H1 (cell line): ENCODE measurements around the gene NOTCH4. TPM values are rescaled to one million over a fixed set of nuclear protein-coding genes. Genes with fewer than 3 reads are reported as not detected.
"Not testable (repeated sequence)": the region's sequence is repeated elsewhere in the genome, so short reads cannot be mapped to it uniquely, and the experiment has no call there.

ENCODE experiments used
- CTCF ChIA-PET: fragments of 300-600 bp; sonication (Branson Sonifier 250); formaldehyde crosslinking; loops from one replicate; lab custom pipeline; 2021; ENCODE audit not compliant: partially characterized antibody; lab: Charles Lee
- POLR2A ChIA-PET: fragments of 300-600 bp; sonication (Branson Sonifier 250); formaldehyde crosslinking; loops from one replicate; lab custom pipeline; 2021; ENCODE audit warnings: inconsistent platforms; ENCODE audit not compliant: partially characterized antibody; lab: Charles Lee
- DNase-seq, 2 experiments: peaks; one replicate each; pipeline versions ENCODE4 v3.0.0 to v3.0.0-alpha.2; 2010 to 2022; ENCODE audit warnings: low spot score in 2 of 2, low read depth in 1 of 2, mixed read lengths in 1 of 2
- FAIRE-seq: peaks from 2 replicates; lab custom pipeline; 2011; peaks lifted over from hg19 to GRCh38; lab: Jason Lieb, UNC
- H2AFZ ChIP-seq: 2 replicates; pipeline ENCODE4 v1.8.1; 2012; ENCODE audit warnings: low read length, inconsistent platforms
- H2AK5ac ChIP-seq: 2 replicates; pipeline ENCODE4 v1.6.1; 2013; ENCODE audit warnings: low read depth, low read length
- H2BK120ac ChIP-seq: replicated peaks from 2 replicates; pipeline ENCODE3; 2013; ENCODE audit warnings: low read depth, low read length, inconsistent platforms
- H2BK12ac ChIP-seq: 2 replicates; pipeline ENCODE4 v1.6.1; 2013; ENCODE audit warnings: low read depth, low read length
- H2BK15ac ChIP-seq: 2 replicates; pipeline ENCODE4 v1.6.1; 2013; ENCODE audit warnings: low read length
- H2BK20ac ChIP-seq: 2 replicates; pipeline ENCODE4 v1.6.1; 2013; ENCODE audit warnings: low read length
- H2BK5ac ChIP-seq: 2 replicates; pipeline ENCODE4 v1.6.1; 2013; ENCODE audit warnings: low read depth, low read length
- H3K14ac ChIP-seq: 2 replicates; pipeline ENCODE4 v1.6.1; 2013; ENCODE audit warnings: inconsistent platforms; ENCODE audit not compliant: insufficient read length
- H3K18ac ChIP-seq: 2 replicates; pipeline ENCODE4 v1.6.1; 2013; ENCODE audit warnings: low read length; ENCODE audit errors: extremely low read depth
- H3K23ac ChIP-seq: 2 replicates; pipeline ENCODE4 v1.6.1; 2013; ENCODE audit warnings: inconsistent platforms; ENCODE audit not compliant: insufficient read length
- H3K23me2 ChIP-seq: 2 replicates; pipeline ENCODE4 v1.6.1; 2013; ENCODE audit warnings: low read depth, low read length
- H3K27ac ChIP-seq: 2 replicates; pipeline ENCODE4 v1.6.1; 2011; ENCODE audit warnings: low read depth, low read length, inconsistent platforms
- H3K27me3 ChIP-seq, 4 experiments: replicated peaks in 1 of 4; 1 replicate in 1 of 4; 2 replicates in 3 of 4; pipeline versions ENCODE4 v1.6.1 to v1.8.1; 2011 to 2013; ENCODE audit warnings: low read length in 3 of 4, mild to moderate bottlenecking in 3 of 4, inconsistent platforms in 2 of 4, mixed read lengths in 2 of 4, moderate library complexity in 1 of 4; ENCODE audit not compliant: control insufficient read depth in 3 of 4, insufficient read depth in 3 of 4; ENCODE audit errors: extremely low read depth in 1 of 4
- H3K36me3 ChIP-seq, 4 experiments: 2 replicates each; pipeline versions ENCODE4 v1.6.1 to v1.8.1; 2011 to 2013; ENCODE audit warnings: mild to moderate bottlenecking in 4 of 4, low read length in 3 of 4, moderate library complexity in 2 of 4, control low read depth in 1 of 4, inconsistent platforms in 1 of 4; ENCODE audit not compliant: insufficient read depth in 4 of 4, control insufficient read depth in 2 of 4
- H3K4ac ChIP-seq: replicated peaks from 2 replicates; pipeline ENCODE3; 2013; ENCODE audit warnings: low read length, low read depth, mixed read lengths, inconsistent platforms; ENCODE audit not compliant: insufficient read length
- H3K4me1 ChIP-seq, 4 experiments: replicated peaks in 1 of 4; 1 replicate in 1 of 4; 2 replicates in 3 of 4; pipeline versions ENCODE4 v1.6.1 to v1.8.1; 2011 to 2013; ENCODE audit warnings: low read length in 3 of 4, inconsistent platforms in 2 of 4, mixed read lengths in 1 of 4; ENCODE audit not compliant: insufficient read depth in 4 of 4, control insufficient read depth in 3 of 4
- H3K4me2 ChIP-seq, 2 experiments: 2 replicates each; pipeline versions ENCODE4 v1.6.1 to v1.8.1; 2011 to 2013; ENCODE audit warnings: low read depth in 2 of 2, low read length in 2 of 2, control low read depth in 1 of 2, inconsistent platforms in 1 of 2, mild to moderate bottlenecking in 1 of 2; ENCODE audit not compliant: insufficient read depth in 1 of 2
- H3K4me3 ChIP-seq, 4 experiments: fragments of 200-600, 300-600 bp in 1 of 4; sonication (generic), shearing (Covaris generic), sonication (Bioruptor Twin) in 1 of 4; 2 replicates each; pipeline versions ENCODE4 v1.5.1 to v1.8.1; 2011 to 2016; ENCODE audit warnings: low read length in 4 of 4, low read depth in 3 of 4, control low read depth in 2 of 4, inconsistent platforms in 2 of 4, mild to moderate bottlenecking in 2 of 4, mixed read lengths in 1 of 4, moderate library complexity in 1 of 4; ENCODE audit not compliant: insufficient read depth in 2 of 4; ENCODE audit errors: extremely low read depth in 1 of 4
- H3K56ac ChIP-seq: replicated peaks from 2 replicates; pipeline ENCODE3; 2013; ENCODE audit warnings: low read depth, mild to moderate bottlenecking, mixed read lengths, low read length, inconsistent platforms; ENCODE audit not compliant: insufficient read length
- H3K79me1 ChIP-seq: 2 replicates; pipeline ENCODE4 v1.6.1; 2013; ENCODE audit warnings: low read depth, low read length, control low read depth
- H3K79me2 ChIP-seq, 2 experiments: 2 replicates each; pipeline versions ENCODE4 v1.6.1 to v1.8.1; 2012 to 2013; ENCODE audit warnings: low read length in 2 of 2, mild to moderate bottlenecking in 2 of 2, inconsistent platforms in 1 of 2; ENCODE audit not compliant: insufficient read depth in 2 of 2, control insufficient read depth in 1 of 2
- H3K9ac ChIP-seq, 4 experiments: replicated peaks in 1 of 4; 1 replicate in 1 of 4; 2 replicates in 3 of 4; pipeline versions ENCODE4 v1.6.1 to v1.8.1; 2011 to 2013; ENCODE audit warnings: low read depth in 3 of 4, low read length in 3 of 4, control low read depth in 2 of 4, mild to moderate bottlenecking in 2 of 4, moderate library complexity in 2 of 4, inconsistent platforms in 1 of 4; ENCODE audit errors: extremely low read depth in 1 of 4
- H3K9me3 ChIP-seq, 2 experiments: 2 replicates each; pipeline versions ENCODE4 v1.6.1 to v1.8.1; 2012 to 2013; ENCODE audit warnings: mild to moderate bottlenecking in 2 of 2, moderate library complexity in 2 of 2, control low read depth in 1 of 2, inconsistent platforms in 1 of 2, low read depth in 1 of 2, low read length in 1 of 2, mixed read lengths in 1 of 2; ENCODE audit not compliant: insufficient read depth in 2 of 2
- H4K20me1 ChIP-seq, 2 experiments: replicated peaks in 1 of 2; 2 replicates each; pipeline versions ENCODE3 to v1.8.1; 2011 to 2013; ENCODE audit warnings: inconsistent platforms in 2 of 2, low read length in 2 of 2, mild to moderate bottlenecking in 1 of 2; ENCODE audit not compliant: insufficient read depth in 2 of 2, control insufficient read depth in 1 of 2
- H4K5ac ChIP-seq: 2 replicates; pipeline ENCODE4 v1.6.1; 2013; ENCODE audit warnings: low read length, low read depth, mixed read lengths, inconsistent platforms; ENCODE audit not compliant: insufficient read length
- H4K8ac ChIP-seq: 2 replicates; pipeline ENCODE4 v1.8.0; 2013; ENCODE audit warnings: mild to moderate bottlenecking, moderate library complexity, low read length, inconsistent platforms; ENCODE audit not compliant: insufficient read depth; ENCODE audit errors: extremely low read depth
- H4K91ac ChIP-seq: replicated peaks from 2 replicates; pipeline ENCODE3; 2013; ENCODE audit warnings: low read length, mixed read lengths, inconsistent platforms; ENCODE audit not compliant: insufficient read length
- CHD2 ChIP-seq: IDR thresholded peaks from 2 replicates; pipeline ENCODE4 v1.6.1; 2012; ENCODE audit warnings: low read length, improper control_type of control experiment
- EZH2 ChIP-seq: fragments of 200-600 bp; sonication (generic); IDR thresholded peaks from 2 replicates; pipeline ENCODE4 v1.7.1; 2012; ENCODE audit warnings: low read depth, mild to moderate bottlenecking, moderate library complexity, low read length, inconsistent platforms; ENCODE audit not compliant: severe bottlenecking
- HDAC2 ChIP-seq, 2 experiments: fragments of 300-600 bp in 1 of 2; sonication (generic) in 1 of 2; IDR thresholded peaks; 2 replicates each; pipeline ENCODE4 v1.6.1; 2011 to 2012; ENCODE audit warnings: low read depth in 2 of 2, low read length in 2 of 2, mild to moderate bottlenecking in 2 of 2, moderate library complexity in 2 of 2, borderline replicate concordance in 1 of 2, inconsistent platforms in 1 of 2
- KDM1A ChIP-seq: fragments of 200-600, 300-600 bp; sonication (generic); IDR thresholded peaks from 2 replicates; pipeline ENCODE4 v1.7.1; 2016; ENCODE audit warnings: mild to moderate bottlenecking, low read length, borderline replicate concordance
- SP1 ChIP-seq: IDR thresholded peaks from 2 replicates; pipeline ENCODE4 v1.6.1; 2011; ENCODE audit warnings: low read depth, low read length
- SP2 ChIP-seq: IDR thresholded peaks from 2 replicates; pipeline ENCODE4 v1.6.1; 2012; ENCODE audit warnings: mild to moderate bottlenecking, low read length, inconsistent platforms
- YY1 ChIP-seq: IDR thresholded peaks from 2 replicates; pipeline ENCODE4 v1.6.1; 2011; ENCODE audit warnings: low read depth, mild to moderate bottlenecking, low read length
- WGBS, 2 experiments: shearing (Covaris generic) in 1 of 2; methylation state at CpG; one replicate each; pipeline versions ENCODE4 v1.1.6 to v1.1.7; 2013 to 2015; ENCODE audit warnings: low lambda C conversion rate in 2 of 2, mixed read lengths in 2 of 2, inconsistent platforms in 1 of 2, low coverage in 1 of 2, missing lambda C conversion rate in 1 of 2; ENCODE audit not compliant: insufficient replicate concordance in 2 of 2, insufficient coverage in 1 of 2, insufficient read length in 1 of 2; ENCODE audit errors: extremely low coverage in 1 of 2, missing lambda C conversion rate in 1 of 2; 5-methylcytosine and 5-hydroxymethylcytosine counted together
- polyA plus RNA-seq, 7 experiments: library from polyadenylated mRNA; depleted of rRNA in 3 of 7; stranded (reverse) in 5 of 7; unstranded in 2 of 7; fragments of >200 nt in 5 of 7; fragments of 200-250 nt in 2 of 7; gene quantifications; 1 replicate in 5 of 7; 2 replicates in 1 of 7; 4 replicates in 1 of 7; pipeline versions ENCODE4 v1.2.1 to v1.2.3, GENCODE V29; 2011 to 2013; ENCODE audit warnings: missing spikeins in 2 of 7, mixed read lengths in 2 of 7
- total RNA-seq: library from RNA; stranded (reverse); fragmentation: NEBNext Ultra II Directional; extraction: Animal tissue kit (Norgen Biotek cat#: 25700); gene quantifications from 2 replicates; pipeline ENCODE4 v1.2.1, GENCODE V29; 2021
- TF ChIP-seq, protein P1 (sequence below), 3 experiments: IDR thresholded peaks; 1 replicate in 2 of 3; 2 replicates in 1 of 3; pipeline versions ENCODE4 v1.5.1 to v1.6.1; 2011; ENCODE audit warnings: low read length in 3 of 3, mild to moderate bottlenecking in 3 of 3, inconsistent platforms in 2 of 3, low read depth in 1 of 3, moderate library complexity in 1 of 3; ENCODE audit not compliant: insufficient read depth in 1 of 3; ENCODE audit errors: control extremely low read depth in 1 of 3

NOTCH4 gene
- total and polyA plus RNA-seq, 2 of the 8 experiments (the other 6 are each of a cell fraction or from before 2014, with no cell fraction given): 1.9 to 2.8 TPM

DNA sequence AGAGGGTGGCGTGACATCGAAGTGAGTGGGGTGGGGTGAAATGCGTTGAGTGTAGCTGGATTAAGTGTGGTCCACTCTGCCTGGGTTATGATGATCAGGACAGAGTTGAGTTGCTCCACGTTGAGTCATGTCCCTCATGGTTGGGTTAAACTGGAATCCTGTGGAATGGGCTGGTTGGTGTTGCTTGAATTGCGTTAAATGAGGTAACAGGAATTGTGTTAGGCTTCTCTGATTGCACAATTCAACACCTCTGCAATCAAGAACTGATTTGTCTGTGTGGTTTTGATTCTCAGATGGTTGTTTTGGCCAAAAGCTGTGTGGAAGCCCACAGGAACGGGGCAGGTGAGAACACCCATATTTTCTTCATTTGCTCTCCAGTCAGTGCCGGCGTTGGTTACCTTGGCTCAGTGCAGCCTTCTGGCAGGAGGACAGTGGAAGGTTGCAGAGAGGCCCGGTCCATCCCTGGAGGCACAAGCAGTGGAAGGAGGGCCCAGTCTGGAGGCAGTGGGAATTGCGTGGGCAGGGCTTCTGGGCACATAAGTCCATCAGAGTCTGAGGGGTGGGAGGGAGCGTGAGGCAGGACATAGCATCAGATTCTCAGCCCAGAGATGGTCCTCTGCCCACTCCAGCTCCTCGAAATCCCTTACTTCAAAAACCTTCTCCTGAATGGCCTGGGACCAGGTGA is 11.6 kb downstream of the NOTCH4 start (continued):
- TF ChIP-seq, protein P1, sequence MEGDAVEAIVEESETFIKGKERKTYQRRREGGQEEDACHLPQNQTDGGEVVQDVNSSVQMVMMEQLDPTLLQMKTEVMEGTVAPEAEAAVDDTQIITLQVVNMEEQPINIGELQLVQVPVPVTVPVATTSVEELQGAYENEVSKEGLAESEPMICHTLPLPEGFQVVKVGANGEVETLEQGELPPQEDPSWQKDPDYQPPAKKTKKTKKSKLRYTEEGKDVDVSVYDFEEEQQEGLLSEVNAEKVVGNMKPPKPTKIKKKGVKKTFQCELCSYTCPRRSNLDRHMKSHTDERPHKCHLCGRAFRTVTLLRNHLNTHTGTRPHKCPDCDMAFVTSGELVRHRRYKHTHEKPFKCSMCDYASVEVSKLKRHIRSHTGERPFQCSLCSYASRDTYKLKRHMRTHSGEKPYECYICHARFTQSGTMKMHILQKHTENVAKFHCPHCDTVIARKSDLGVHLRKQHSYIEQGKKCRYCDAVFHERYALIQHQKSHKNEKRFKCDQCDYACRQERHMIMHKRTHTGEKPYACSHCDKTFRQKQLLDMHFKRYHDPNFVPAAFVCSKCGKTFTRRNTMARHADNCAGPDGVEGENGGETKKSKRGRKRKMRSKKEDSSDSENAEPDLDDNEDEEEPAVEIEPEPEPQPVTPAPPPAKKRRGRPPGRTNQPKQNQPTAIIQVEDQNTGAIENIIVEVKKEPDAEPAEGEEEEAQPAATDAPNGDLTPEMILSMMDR (IDR thresholded peaks at IDR 0.05; ENCODE audit: control extremely low read depth in 1 of 3, insufficient read depth in 1 of 3, low read depth in 1 of 3, low read length in 3 of 3): no peak
- no peak for TF ChIP-seq CHD2
- no peak for TF ChIP-seq HDAC2 (IDR thresholded peaks at IDR 0.05; ENCODE audit: borderline replicate concordance in 1 of 2, low read depth in 2 of 2, low read length in 2 of 2)
- TF ChIP-seq SP2: no peak
- TF ChIP-seq SP1: no peak
- no peak for TF ChIP-seq KDM1A
- TF ChIP-seq YY1: no peak
- TF ChIP-seq EZH2: no peak

DNA sequence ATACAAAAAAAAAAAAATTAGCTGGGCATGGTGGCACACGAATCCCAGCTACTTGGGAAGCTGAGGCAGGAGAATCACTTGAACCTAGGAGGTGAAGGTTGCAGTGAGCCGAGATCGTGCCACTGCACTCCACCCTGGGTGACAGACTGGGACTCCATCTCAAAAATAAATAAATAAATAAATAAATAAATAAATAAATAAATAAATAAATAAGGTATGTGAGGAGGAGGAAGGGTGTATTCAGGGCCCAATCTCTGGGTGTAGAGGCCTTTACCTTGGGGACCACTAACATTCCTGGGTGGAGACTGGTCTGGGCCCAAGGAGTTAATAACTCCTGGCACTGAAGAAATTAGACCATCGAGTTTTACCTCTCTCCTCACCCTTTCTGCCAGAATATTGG is 12.4 kb downstream of the NOTCH4 start:
- H2BK12ac ChIP-seq, H2BK120ac ChIP-seq, DNase-seq, H3K79me1 ChIP-seq, H4K20me1 ChIP-seq, H3K18ac ChIP-seq, H3K9ac ChIP-seq, H2BK15ac ChIP-seq, H3K27me3 ChIP-seq, H3K4me3 ChIP-seq, H2BK20ac ChIP-seq, H3K4ac ChIP-seq, FAIRE-seq, H3K36me3 ChIP-seq, H3K27ac ChIP-seq, H2BK5ac ChIP-seq, H2AK5ac ChIP-seq, H3K23ac ChIP-seq, H3K79me2 ChIP-seq, H3K23me2 ChIP-seq, H3K14ac ChIP-seq, POLR2A ChIA-PET, H4K91ac ChIP-seq, H3K56ac ChIP-seq, CTCF ChIA-PET, H4K5ac ChIP-seq, H4K8ac ChIP-seq, H3K9me3 ChIP-seq, H3K4me1 ChIP-seq, H2AFZ ChIP-seq, H3K4me2 ChIP-seq: not testable (repeated sequence)
- WGBS, 2 experiments: 84% methylated on average over 4 of the region's 4 CpGs; no CpG with 5 or more reads in 1 of the 2 experiments
